Kidney capillary endothelial cell (primary cell): ENCODE data around the gene UBXN11.

Experiments
- DNase-seq: peaks from one replicate; pipeline ENCODE4 v3.0.0-alpha.2; 2018; ENCODE audit warnings: low spot score

UBXN11 gene

GRCh38 chr1:26285366-26286063, 20.9 kb downstream of the UBXN11 start:
- no peak for DNase-seq

- peak; percentile 92 for DNase-seq
These were observed 21.7 kb downstream of the UBXN11 start for GRCh38 chr1:26284597-26285347.

GRCh38 chr1:26283871-26284596, 22.4 kb downstream of the UBXN11 start:
- no peak for DNase-seq

GRCh38 chr1:26283279-26283853, 23.1 kb downstream of the UBXN11 start:
- no peak for DNase-seq

GRCh38 chr1:26282401-26282918, 24.0 kb downstream of the UBXN11 start:
- DNase-seq, result no peak

- DNase-seq, result no peak
These were observed 24.5 kb downstream of the UBXN11 start for GRCh38 chr1:26281971-26282370.

- DNase-seq, result no peak
These were observed 25.1 kb downstream of the UBXN11 start for GRCh38 chr1:26281091-26281958.

GRCh38 chr1:26280333-26281042, 25.9 kb downstream of the UBXN11 start:
- DNase-seq, result peak; percentile 38

GRCh38 chr1:26279456-26280332, 26.7 kb downstream of the UBXN11 start, which contains the start of gene SH3BGRL3:
TSS of gene SH3BGRL3 (plus strand) at chr1:26280086. CDS start at chr1:26280156, 70 bp downstream.
- DNase-seq, result peak; percentile 80

- peak; percentile 76 for DNase-seq
These were observed 27.5 kb downstream of the UBXN11 start for GRCh38 chr1:26278724-26279455.

- DNase-seq, result no peak
These were observed 28.1 kb downstream of the UBXN11 start for GRCh38 chr1:26278303-26278702.

GRCh38 chr1:26277719-26278118, 28.7 kb downstream of the UBXN11 start:
- no peak for DNase-seq

GRCh38 chr1:26277261-26277661, 29.2 kb downstream of the UBXN11 start:
- DNase-seq, result no peak

- DNase-seq, result no peak
These were observed 30.0 kb downstream of the UBXN11 start for GRCh38 chr1:26276432-26276838.

GRCh38 chr1:26275580-26276431, 30.6 kb downstream of the UBXN11 start:
- DNase-seq, result peak; percentile 82

- no peak for DNase-seq
These were observed 31.5 kb downstream of the UBXN11 start for GRCh38 chr1:26274801-26275425.

- no peak for DNase-seq
These were observed 37.3 kb downstream of the UBXN11 start for GRCh38 chr1:26269198-26269550.
